ENCODE data around the gene CTNNA2. TPM values are rescaled to one million over a fixed set of nuclear protein-coding genes. Genes with fewer than 3 reads are reported as not detected.

CTNNA2 gene
- total RNA-seq, 1 experiment from 2014 or later = 5.5 TPM

DNA sequence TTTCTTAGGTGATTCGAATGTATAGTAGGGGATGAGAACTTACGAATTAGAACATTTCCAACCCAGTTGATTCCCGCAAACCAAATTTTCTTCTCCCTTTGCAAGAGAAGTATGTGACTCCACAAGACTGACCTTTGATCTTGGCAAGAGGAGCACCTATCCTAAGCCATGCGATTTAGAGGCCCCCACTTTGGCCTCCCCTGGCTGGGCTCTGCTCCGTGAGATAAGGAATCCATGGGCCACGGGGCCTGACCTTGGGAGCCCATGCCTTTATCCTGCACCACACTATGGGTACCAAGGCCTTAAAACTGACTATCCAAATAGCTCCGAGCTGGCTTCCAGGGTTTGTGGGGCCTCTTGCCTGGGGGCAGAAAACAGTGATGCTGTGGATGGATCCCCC, 656.0 kb downstream of the CTNNA2 start:
- H4K20me1 ChIP-seq (ENCODE audit: control insufficient read depth, insufficient read depth, insufficient read length) = no peaks in the 10 kb centered on the region
- Mint-ChIP-seq H3K4me1 (peaks cover 0 to 6% of the 10 kb centered on the region in 2 experiments), H3K27me3 (ENCODE audit: low read depth) (no peaks in the 10 kb centered on the region), H3K4me3 (no peak overlapping the region), H3K36me3 (ENCODE audit: insufficient read depth in 1 of 3, low read depth in 3 of 3) (no peaks in the 10 kb centered on the region), H3K27ac (no peak overlapping the region), H3K9me3 (no peaks in the 10 kb centered on the region)
- H4K8ac ChIP-seq (replicated peaks; ENCODE audit: insufficient read length, low read depth, low read length) = no peak overlapping the region
- H2BK20ac ChIP-seq (ENCODE audit: low read depth, low read length, poor library complexity, severe bottlenecking) = no peak overlapping the region
- H3K4me2 ChIP-seq (ENCODE audit: insufficient read depth, insufficient read length, low read length) = no peak overlapping the region
- no peak overlapping the region for H3K4ac ChIP-seq (ENCODE audit: low read depth, low read length)
- H3K9me3 ChIP-seq (ENCODE audit: control insufficient read depth, low read depth, low read length) = no peaks in the 10 kb centered on the region
- H2AK5ac ChIP-seq (ENCODE audit: insufficient read length, low read length) = no peak overlapping the region
- H3T11ph ChIP-seq (ENCODE audit: low read length) = no peak overlapping the region
- no peaks in the 10 kb centered on the region for H3K23me2 ChIP-seq (ENCODE audit: insufficient read length, low read depth, low read length, poor library complexity, severe bottlenecking)
- no peaks in the 10 kb centered on the region for H3K79me2 ChIP-seq (ENCODE audit: insufficient read depth, low read length)
- H3K14ac ChIP-seq (ENCODE audit: insufficient read depth, low read length) = no peak overlapping the region
- no peak overlapping the region for H3K9ac ChIP-seq (ENCODE audit: extremely low read depth, insufficient read length, low read length)
- H3K18ac ChIP-seq (ENCODE audit: insufficient read length, low read depth, low read length) = no peak overlapping the region
- no peak overlapping the region for H2BK15ac ChIP-seq (ENCODE audit: low read depth, low read length)
- H3K27ac ChIP-seq (ENCODE audit: insufficient read length, low read depth, low read length) = no peak overlapping the region
- H3K79me1 ChIP-seq (ENCODE audit: insufficient read depth, low read depth, low read length, poor library complexity, severe bottlenecking) = no peaks in the 10 kb centered on the region
- H3K23ac ChIP-seq (ENCODE audit: insufficient read length, low read depth, low read length) = no peak overlapping the region
- no peak overlapping the region for H2AFZ ChIP-seq (ENCODE audit: low read length)
- no peak overlapping the region for H4K5ac ChIP-seq (ENCODE audit: insufficient read length, low read depth, low read length)
- no peak for DNase-seq
- no CpG with 5 or more reads among the region's 7 CpGs for WGBS (ENCODE audit: extremely low coverage, insufficient read length, low lambda C conversion rate)
- H3K56ac ChIP-seq (ENCODE audit: insufficient read length, low read depth, low read length) = no peak overlapping the region
- no peak overlapping the region for H4K91ac ChIP-seq (ENCODE audit: insufficient read length, low read depth, low read length)
- no peak overlapping the region for H2BK120ac ChIP-seq (ENCODE audit: low read depth, low read length, poor library complexity, severe bottlenecking)
- no peak for TF ChIP-seq CTCF (conservative IDR thresholded peaks at IDR 0.05)
- H3K27me3 ChIP-seq (ENCODE audit: insufficient read depth, low read length) = no peaks in the 10 kb centered on the region
- no peak overlapping the region for H2BK5ac ChIP-seq (ENCODE audit: insufficient read length, low read length)
- H3K4me1 ChIP-seq (ENCODE audit: insufficient read depth, low read length) = no peaks in the 10 kb centered on the region
- no peak overlapping the region for H2BK12ac ChIP-seq (ENCODE audit: insufficient read length, low read depth, low read length)

Data from H9 (cell line).